GM12878 (cell line): ENCODE results near the gene TESMIN. TPM values are rescaled to one million over a fixed set of nuclear protein-coding genes. Genes with fewer than 3 reads are reported as not detected.

Experiments used
- ATAC-seq: fragments of 200-7000 bp; cut with Tn5 transposase; 3 replicates; pipeline ENCODE4 v1.9.1; 2020; ENCODE audit warnings: mild to moderate bottlenecking, moderate library complexity
- BruUV-seq: library from RNA; stranded (reverse); fragments of 400-500 nt; replicated peaks from 2 replicates; lab custom pipeline; 2021; lab: Mats Ljungman, UMichigan
- CTCF ChIA-PET: fragments of 300-600 bp; sonication (Branson Sonifier 250); formaldehyde crosslinking; extraction: SDS; loops from one replicate; lab custom pipeline; 2021; ENCODE audit warnings: inconsistent platforms; lab: Yijun Ruan, JAX
- POLR2A ChIA-PET: fragments of 350-600 bp; formaldehyde crosslinking; extraction: SDS; loops from one replicate; lab custom pipeline; 2021; ENCODE audit warnings: inconsistent platforms; lab: Charles Lee
- RAD21 ChIA-PET: fragments of 300-600 bp; sonication (Branson Sonifier 250); formaldehyde crosslinking; loops from one replicate; lab custom pipeline; 2023; ENCODE audit warnings: antibody characterized with exemption; ENCODE audit not compliant: unreplicated experiment; lab: Charles Lee
- SMC1A ChIA-PET: fragments of 300-600 bp; sonication (Branson Sonifier 250); formaldehyde crosslinking; loops from one replicate; lab custom pipeline; 2023; ENCODE audit not compliant: unreplicated experiment, uncharacterized antibody; lab: Charles Lee
- DNase-seq: peaks from one replicate; pipeline ENCODE4 v3.0.0-alpha.2; 2011; ENCODE audit warnings: low read depth, low spot score
- FAIRE-seq: peaks from 3 replicates; lab custom pipeline; 2011; peaks lifted over from hg19 to GRCh38; lab: Jason Lieb, UNC
- H2AFZ ChIP-seq: 2 replicates; pipeline ENCODE4 v1.6.0; 2011; ENCODE audit warnings: low read depth, low read length, control low read depth; ENCODE audit not compliant: control insufficient read depth
- H3K27ac ChIP-seq: 2 replicates; pipeline ENCODE4 v1.5.1; 2011; ENCODE audit warnings: control low read depth; ENCODE audit not compliant: control insufficient read depth, insufficient read depth
- H3K27me3 ChIP-seq, 2 experiments: replicated peaks in 1 of 2; 2 replicates each; pipeline versions ENCODE4 v1.6.0 to v1.6.1; 2011; ENCODE audit warnings: low read length in 1 of 2; ENCODE audit not compliant: control insufficient read depth in 2 of 2, insufficient read depth in 2 of 2
- H3K36me3 ChIP-seq, 2 experiments: 2 replicates each; pipeline ENCODE4 v1.5.1; 2011; ENCODE audit warnings: low read length in 1 of 2; ENCODE audit not compliant: control insufficient read depth in 2 of 2, insufficient read depth in 2 of 2
- H3K4me1 ChIP-seq: 2 replicates; pipeline ENCODE4 v1.6.1; 2011; ENCODE audit warnings: mild to moderate bottlenecking, low read length, moderate library complexity, mixed read lengths; ENCODE audit not compliant: control insufficient read depth, insufficient read depth
- H3K4me2 ChIP-seq: 2 replicates; pipeline ENCODE4 v1.6.0; 2011; ENCODE audit warnings: control low read depth; ENCODE audit not compliant: control insufficient read depth, insufficient read depth
- H3K4me3 ChIP-seq: fragments of 200-600 bp; sonication (generic); 2 replicates; pipeline ENCODE4 v1.5.1; 2016
- H3K79me2 ChIP-seq: 2 replicates; pipeline ENCODE4 v1.6.0; 2011; ENCODE audit warnings: low read length; ENCODE audit not compliant: control insufficient read depth, insufficient read depth
- H3K9ac ChIP-seq: 2 replicates; pipeline ENCODE4 v1.8.0; 2011; ENCODE audit warnings: low read length, control low read depth, mixed read lengths; ENCODE audit not compliant: control insufficient read depth, insufficient read depth
- H3K9me3 ChIP-seq: replicated peaks from 3 replicates; pipeline ENCODE4 v1.5.1; 2011; ENCODE audit warnings: mild to moderate bottlenecking, low read length; ENCODE audit not compliant: control insufficient read depth, insufficient read depth
- H4K20me1 ChIP-seq: 2 replicates; pipeline ENCODE4 v1.6.0; 2011; ENCODE audit not compliant: control insufficient read depth, insufficient read depth
- JUNB ChIP-seq: IDR thresholded peaks from 2 replicates; pipeline ENCODE4 v1.6.1; 2016; ENCODE audit warnings: antibody characterized with exemption, mild to moderate bottlenecking
- LARP7 ChIP-seq: fragments of 450-650 bp; IDR thresholded peaks from 2 replicates; pipeline ENCODE4 v1.6.1; 2017; ENCODE audit warnings: mild to moderate bottlenecking
- NFYB ChIP-seq: IDR thresholded peaks from 2 replicates; pipeline ENCODE4 v1.6.1; 2011; ENCODE audit warnings: low read depth, mild to moderate bottlenecking, low read length, improper control_type of control experiment, moderate library complexity; ENCODE audit not compliant: insufficient read depth
- NRF1 ChIP-seq: conservative IDR thresholded peaks from 2 replicates; pipeline ENCODE4 v1.6.1; 2011; ENCODE audit warnings: mild to moderate bottlenecking, low read depth, low read length, improper control_type of control experiment
- SMARCA5 ChIP-seq: fragments of 450-650 bp; IDR thresholded peaks from 2 replicates; pipeline ENCODE4 v1.6.1; 2017; ENCODE audit warnings: mild to moderate bottlenecking
- ZBTB40 ChIP-seq: fragments of 450-650 bp; IDR thresholded peaks from 2 replicates; pipeline ENCODE4 v1.6.1; 2016; ENCODE audit warnings: mild to moderate bottlenecking, moderate library complexity, borderline replicate concordance
- WGBS: methylation state at CpG from one replicate; pipeline ENCODE4 v1.1.6; 2016; ENCODE audit warnings: low lambda C conversion rate; ENCODE audit not compliant: insufficient replicate concordance, insufficient coverage; ENCODE audit errors: missing lambda C conversion rate; 5-methylcytosine and 5-hydroxymethylcytosine counted together
- in situ Hi-C: fragments of 300-500 bp; cut with MboI; formaldehyde crosslinking; loops from 9 replicates; pipeline ENCODE4 v1.14.3; 2018; ENCODE audit warnings: mixed read lengths
- intact Hi-C: fragments of 100-400 bp; cut with micrococcal nuclease; formaldehyde crosslinking; loops from one replicate; pipeline ENCODE4 v1.14.2; 2022; ENCODE audit not compliant: unreplicated experiment
- polyA plus RNA-seq, 11 experiments: library from polyadenylated mRNA; depleted of rRNA in 4 of 11; unstranded in 6 of 11; stranded (reverse) in 5 of 11; fragments of >200 nt; fragmentation: Nextera tagmentation in 4 of 11; fragmentation: Illumina TruSeq in 1 of 11; extraction: Ambion mirVana in 4 of 11; extraction: Trizol in 1 of 11; gene quantifications; 1 replicate in 1 of 11; 2 replicates in 10 of 11; pipeline versions ENCODE4 v1.2.1 to v1.2.3, GENCODE V29; 2011 to 2016; ENCODE audit warnings: inconsistent platforms in 2 of 11, missing spikeins in 2 of 11, low read depth in 1 of 11
- total RNA-seq, 4 experiments: library from RNA; depleted of rRNA in 3 of 4; stranded (reverse); fragments of >200 nt in 3 of 4; fragmentation: Illumina TruSeq in 1 of 4; extraction: Trizol in 1 of 4; gene quantifications; 2 replicates each; pipeline versions ENCODE4 v1.2.1 to v1.2.3, GENCODE V29; 2013 to 2021
- TF ChIP-seq, protein P1 (sequence below): IDR thresholded peaks from 2 replicates; pipeline ENCODE4 v1.6.1; 2011; ENCODE audit warnings: mild to moderate bottlenecking, low read depth, low read length, moderate library complexity; ENCODE audit not compliant: insufficient replicate concordance
- TF ChIP-seq, protein P2 (sequence below): IDR thresholded peaks from 2 replicates; pipeline ENCODE4 v1.6.1; 2012; ENCODE audit warnings: low read depth, low read length, improper control_type of control experiment

Gene TESMIN
- total and polyA plus RNA-seq, 10 of the 15 experiments (the other 5 are each of a cell fraction or from before 2014, with no cell fraction given), result 0.31 to 3.4 (median 1.2) TPM; not detected in 1

- Histone ChIP-seq H3K36me3 (no peaks in the 10 kb centered on the region), H2AFZ (no peak overlapping the region), H3K9me3 (no peaks in the 10 kb centered on the region; the same call in 2 of the 3 replicates), H3K4me1 (no peaks in the 10 kb centered on the region), H3K27me3 (peaks cover 1 to 2% of the 10 kb centered on the region in 2 experiments), H3K79me2 (no peaks in the 10 kb centered on the region), H4K20me1 (no peaks in the 10 kb centered on the region), H3K27ac (no peak overlapping the region), H3K4me3 (no peak overlapping the region), H3K9ac (no peak overlapping the region), H3K4me2 (no peak overlapping the region)
- TF ChIP-seq LARP7, result no peak
- TF ChIP-seq ZBTB40, result no peak
- TF ChIP-seq, protein P1, sequence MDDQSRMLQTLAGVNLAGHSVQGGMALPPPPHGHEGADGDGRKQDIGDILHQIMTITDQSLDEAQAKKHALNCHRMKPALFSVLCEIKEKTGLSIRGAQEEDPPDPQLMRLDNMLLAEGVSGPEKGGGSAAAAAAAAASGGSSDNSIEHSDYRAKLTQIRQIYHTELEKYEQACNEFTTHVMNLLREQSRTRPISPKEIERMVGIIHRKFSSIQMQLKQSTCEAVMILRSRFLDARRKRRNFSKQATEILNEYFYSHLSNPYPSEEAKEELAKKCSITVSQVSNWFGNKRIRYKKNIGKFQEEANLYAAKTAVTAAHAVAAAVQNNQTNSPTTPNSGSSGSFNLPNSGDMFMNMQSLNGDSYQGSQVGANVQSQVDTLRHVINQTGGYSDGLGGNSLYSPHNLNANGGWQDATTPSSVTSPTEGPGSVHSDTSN, result no peak
- no peak for TF ChIP-seq SMARCA5
- TF ChIP-seq, protein P2, sequence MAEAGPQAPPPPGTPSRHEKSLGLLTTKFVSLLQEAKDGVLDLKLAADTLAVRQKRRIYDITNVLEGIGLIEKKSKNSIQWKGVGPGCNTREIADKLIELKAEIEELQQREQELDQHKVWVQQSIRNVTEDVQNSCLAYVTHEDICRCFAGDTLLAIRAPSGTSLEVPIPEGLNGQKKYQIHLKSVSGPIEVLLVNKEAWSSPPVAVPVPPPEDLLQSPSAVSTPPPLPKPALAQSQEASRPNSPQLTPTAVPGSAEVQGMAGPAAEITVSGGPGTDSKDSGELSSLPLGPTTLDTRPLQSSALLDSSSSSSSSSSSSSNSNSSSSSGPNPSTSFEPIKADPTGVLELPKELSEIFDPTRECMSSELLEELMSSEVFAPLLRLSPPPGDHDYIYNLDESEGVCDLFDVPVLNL, result no peak
- TF ChIP-seq NRF1, result no peak
- TF ChIP-seq JUNB, result no peak
- no peak for TF ChIP-seq NFYB
- SMC1A ChIA-PET, result no interaction called here
- CTCF ChIA-PET, result no interaction called here
- WGBS, result 0% methylated on average over 2 of the region's 2 CpGs
- RAD21 ChIA-PET, result no interaction called here
- DNase-seq (no peak), ATAC-seq (no peak), FAIRE-seq (no peak)
- no TSS peak for BruUV-seq
- POLR2A ChIA-PET, result no interaction called here
- intact Hi-C loops (no loop called here), in situ Hi-C loops (no loop called here)
Measured at GRCh38 chr11:68721075-68721474, 30.2 kb downstream of the TESMIN start.
